Mesenchymal stem cell (in vitro differentiated cells and primary cell): ENCODE data around the gene CAPN13.

Experiments used
- DNase-seq: peaks from one replicate; pipeline ENCODE4 v3.0.0-alpha.2; 2013
- H2AFZ ChIP-seq: one replicate; pipeline ENCODE4 v1.6.1; 2013; ENCODE audit warnings: low read depth, mild to moderate bottlenecking, control low read depth, inconsistent platforms, low read length, moderate library complexity
- H2AK5ac ChIP-seq: 2 replicates; pipeline ENCODE4 v1.6.1; 2013; ENCODE audit warnings: low read length, moderate library complexity, mild to moderate bottlenecking, inconsistent platforms; ENCODE audit not compliant: severe bottlenecking
- H2BK120ac ChIP-seq: one replicate; pipeline ENCODE4 v1.6.1; 2013; ENCODE audit warnings: low read depth, mild to moderate bottlenecking, inconsistent platforms, low read length, moderate library complexity
- H2BK12ac ChIP-seq, 2 experiments: one replicate each; pipeline ENCODE4 v1.6.1; 2013; ENCODE audit warnings: inconsistent platforms in 2 of 2, low read length in 2 of 2, mild to moderate bottlenecking in 2 of 2, moderate library complexity in 2 of 2, control low read depth in 1 of 2
- H2BK15ac ChIP-seq: one replicate; pipeline ENCODE4 v1.6.1; 2013; ENCODE audit warnings: mild to moderate bottlenecking, low read depth, inconsistent platforms; ENCODE audit not compliant: poor library complexity, severe bottlenecking
- H2BK5ac ChIP-seq: 2 replicates; pipeline ENCODE4 v1.6.1; 2013; ENCODE audit warnings: low read depth, mild to moderate bottlenecking, low read length, control low read depth, inconsistent platforms; ENCODE audit not compliant: poor library complexity, severe bottlenecking
- H3K14ac ChIP-seq, 2 experiments: one replicate each; pipeline ENCODE4 v1.6.1; 2013; ENCODE audit warnings: inconsistent platforms in 2 of 2, low read length in 2 of 2, control low read depth in 1 of 2, mild to moderate bottlenecking in 1 of 2, moderate library complexity in 1 of 2
- H3K18ac ChIP-seq, 2 experiments: one replicate each; pipeline ENCODE4 v1.6.1; 2013; ENCODE audit warnings: inconsistent platforms in 2 of 2, low read length in 2 of 2, control low read depth in 1 of 2, low read depth in 1 of 2, mild to moderate bottlenecking in 1 of 2
- H3K23ac ChIP-seq, 2 experiments: one replicate each; pipeline ENCODE4 v1.6.1; 2013; ENCODE audit warnings: inconsistent platforms in 2 of 2, low read length in 2 of 2, mild to moderate bottlenecking in 2 of 2, moderate library complexity in 2 of 2, control low read depth in 1 of 2
- H3K27ac ChIP-seq: 2 replicates; pipeline ENCODE4 v1.5.1; 2013; ENCODE audit warnings: mild to moderate bottlenecking, moderate library complexity, low read length, control low read depth, inconsistent platforms; ENCODE audit not compliant: poor library complexity, severe bottlenecking
- H3K27me3 ChIP-seq, 2 experiments: 2 replicates each; pipeline versions ENCODE4 v1.6.1 to v1.7.0; 2013; ENCODE audit warnings: low read length in 2 of 2, mild to moderate bottlenecking in 2 of 2, moderate library complexity in 2 of 2, control low read depth in 1 of 2, inconsistent platforms in 1 of 2; ENCODE audit not compliant: control insufficient read depth in 1 of 2, insufficient read depth in 1 of 2
- H3K36me3 ChIP-seq, 2 experiments: 2 replicates each; pipeline versions ENCODE4 v1.6.1 to v1.7.0; 2013; ENCODE audit warnings: low read length in 2 of 2, control low read depth in 1 of 2, inconsistent platforms in 1 of 2, low read depth in 1 of 2, mild to moderate bottlenecking in 1 of 2; ENCODE audit not compliant: insufficient read depth in 2 of 2, control insufficient read depth in 1 of 2
- H3K4ac ChIP-seq, 2 experiments: one replicate each; pipeline ENCODE4 v1.6.1; 2013; ENCODE audit warnings: inconsistent platforms in 2 of 2, low read length in 2 of 2, mild to moderate bottlenecking in 2 of 2, moderate library complexity in 2 of 2, control low read depth in 1 of 2, low read depth in 1 of 2
- H3K4me1 ChIP-seq: 2 replicates; pipeline ENCODE4 v1.6.1; 2013; ENCODE audit warnings: low read depth, low read length, control low read depth; ENCODE audit not compliant: control insufficient read depth, insufficient read depth
- H3K4me2 ChIP-seq: 2 replicates; pipeline ENCODE4 v1.6.1; 2013; ENCODE audit warnings: low read length, mild to moderate bottlenecking, inconsistent platforms; ENCODE audit not compliant: poor library complexity, severe bottlenecking
- H3K4me3 ChIP-seq, 2 experiments: 2 replicates each; pipeline versions ENCODE4 v1.5.1 to v1.7.0; 2013; ENCODE audit warnings: low read length in 2 of 2, mild to moderate bottlenecking in 2 of 2, control low read depth in 1 of 2, low read depth in 1 of 2; ENCODE audit not compliant: insufficient read depth in 1 of 2
- H3K79me1 ChIP-seq: replicated peaks from 2 replicates; pipeline ENCODE4 v1.6.1; 2013; ENCODE audit warnings: mild to moderate bottlenecking, control low read depth, low read length, inconsistent platforms; ENCODE audit not compliant: poor library complexity, severe bottlenecking
- H3K9ac ChIP-seq: 2 replicates; pipeline ENCODE4 v1.7.0; 2013; ENCODE audit warnings: mild to moderate bottlenecking, low read length, moderate library complexity
- H3K9me3 ChIP-seq: 2 replicates; pipeline ENCODE4 v1.7.0; 2013; ENCODE audit warnings: mild to moderate bottlenecking, low read length; ENCODE audit not compliant: control insufficient read depth
- H4K8ac ChIP-seq: one replicate; pipeline ENCODE4 v1.6.1; 2013; ENCODE audit warnings: inconsistent platforms, mild to moderate bottlenecking, low read length, moderate library complexity
- H4K91ac ChIP-seq: one replicate; pipeline ENCODE4 v1.6.1; 2013; ENCODE audit warnings: mild to moderate bottlenecking, low read length, inconsistent platforms
- WGBS: methylation state at CpG from one replicate; pipeline ENCODE4 v1.1.7; 2013; ENCODE audit warnings: mixed read lengths; 5-methylcytosine and 5-hydroxymethylcytosine counted together

The CAPN13 gene

GRCh38 chr2:30733876-30734520, 73.2 kb downstream of the CAPN13 start:
- H3K79me1 ChIP-seq = no peaks in the 10 kb centered on the region
- H3K9ac ChIP-seq = no peak overlapping the region
- H2AFZ ChIP-seq = no peak overlapping the region
- no peak overlapping the region for H3K27ac ChIP-seq
- H3K27me3 ChIP-seq = peaks cover 0 to 74% of the 10 kb centered on the region in 2 experiments
- no peak for DNase-seq
- H3K36me3 ChIP-seq = no peaks in the 10 kb centered on the region
- no peaks in the 10 kb centered on the region for H3K9me3 ChIP-seq
- no peak overlapping the region for H3K18ac ChIP-seq
- H3K4me3 ChIP-seq = no peak overlapping the region
- no peak overlapping the region for H2BK15ac ChIP-seq
- H2BK120ac ChIP-seq = no peak overlapping the region
- no peak overlapping the region for H2BK12ac ChIP-seq
- H2AK5ac ChIP-seq = no peak overlapping the region
- H3K4me2 ChIP-seq = no peak overlapping the region
- H3K23ac ChIP-seq = no peak overlapping the region
- H4K8ac ChIP-seq = no peak overlapping the region
- H2BK5ac ChIP-seq = no peak overlapping the region
- no peak overlapping the region for H3K4ac ChIP-seq
- H3K4me1 ChIP-seq = no peaks in the 10 kb centered on the region
- H4K91ac ChIP-seq = no peak overlapping the region
- no peak overlapping the region for H3K14ac ChIP-seq
- 88% methylated on average over 14 of the region's 15 CpGs for WGBS

DNA sequence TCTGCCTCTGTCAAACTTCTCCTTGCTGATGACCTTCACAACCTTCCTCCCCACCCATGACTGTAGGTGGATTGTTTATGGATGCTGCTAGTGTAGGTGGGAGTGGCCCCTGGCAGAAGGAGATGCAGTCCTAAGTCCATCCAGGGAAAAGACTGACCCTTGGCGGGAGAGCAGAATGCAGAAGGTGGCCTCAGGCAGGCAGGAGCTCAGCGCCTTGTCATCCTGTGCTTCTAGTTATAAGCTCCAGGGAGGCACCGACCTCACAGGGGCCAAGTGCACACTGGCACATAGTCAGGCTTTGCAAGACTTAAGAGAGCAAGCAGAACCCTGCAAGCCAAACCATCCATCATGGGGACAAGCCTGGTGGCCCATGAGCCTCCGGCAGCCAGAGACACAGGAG, 74.4 kb downstream of the CAPN13 start:
- Histone ChIP-seq H3K27ac (no peak overlapping the region), H2BK5ac (no peak overlapping the region), H3K79me1 (no peaks in the 10 kb centered on the region), H2BK12ac (no peak overlapping the region), H3K4me3 (no peak overlapping the region), H2AFZ (no peak overlapping the region), H3K9me3 (no peaks in the 10 kb centered on the region), H4K91ac (no peak overlapping the region), H3K4me2 (no peak overlapping the region), H3K23ac (no peak overlapping the region), H3K4me1 (no peaks in the 10 kb centered on the region), H3K27me3 (peaks cover 5 to 74% of the 10 kb centered on the region in 2 experiments), H3K9ac (no peak overlapping the region), H4K8ac (no peak overlapping the region), H3K36me3 (no peaks in the 10 kb centered on the region), H3K4ac (no peak overlapping the region), H3K14ac (no peak overlapping the region), H2AK5ac (no peak overlapping the region), H2BK15ac (no peak overlapping the region), H3K18ac (no peak overlapping the region), H2BK120ac (no peak overlapping the region)
- no peak for DNase-seq
- 87% methylated on average over 4 of the region's 4 CpGs for WGBS

DNA sequence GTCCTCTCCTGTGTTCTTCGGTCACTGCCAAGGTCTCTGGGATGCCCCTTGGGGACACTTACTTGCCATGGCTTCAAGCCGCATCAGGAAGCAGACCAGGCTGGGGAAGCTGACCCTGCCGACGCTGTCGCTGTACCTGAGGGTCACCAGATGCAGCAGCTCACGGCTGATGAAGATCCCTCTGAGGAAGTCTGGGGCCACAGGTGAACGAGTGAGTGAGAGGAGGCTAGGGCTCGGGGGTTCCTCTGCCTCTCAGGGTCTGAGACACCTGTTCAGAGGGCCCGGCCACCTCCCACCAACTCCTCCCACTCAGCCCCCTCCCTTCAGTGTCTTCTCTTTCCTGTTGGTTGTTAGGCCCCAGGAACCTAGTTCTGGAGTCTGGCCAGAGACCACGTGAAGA, 74.9 kb downstream of the CAPN13 start:
- Histone ChIP-seq H4K8ac (no peak overlapping the region), H2AK5ac (no peak overlapping the region), H3K14ac (peak overlapping the region in 1 of 2 experiments; percentile 51), H3K27ac (no peak overlapping the region), H3K4me3 (no peak overlapping the region), H2BK120ac (no peak overlapping the region), H3K18ac (no peak overlapping the region), H3K9ac (no peak overlapping the region), H2BK5ac (no peak overlapping the region), H3K36me3 (no peaks in the 10 kb centered on the region), H3K27me3 (peaks cover 5 to 71% of the 10 kb centered on the region in 2 experiments), H3K23ac (no peak overlapping the region), H3K4ac (no peak overlapping the region), H2BK15ac (no peak overlapping the region), H4K91ac (no peak overlapping the region), H2BK12ac (no peak overlapping the region), H3K4me2 (no peak overlapping the region), H3K9me3 (no peaks in the 10 kb centered on the region), H3K4me1 (no peaks in the 10 kb centered on the region), H3K79me1 (no peaks in the 10 kb centered on the region), H2AFZ (no peak overlapping the region)
- WGBS = 80% methylated on average over 4 of the region's 10 CpGs
- no peak for DNase-seq

DNA sequence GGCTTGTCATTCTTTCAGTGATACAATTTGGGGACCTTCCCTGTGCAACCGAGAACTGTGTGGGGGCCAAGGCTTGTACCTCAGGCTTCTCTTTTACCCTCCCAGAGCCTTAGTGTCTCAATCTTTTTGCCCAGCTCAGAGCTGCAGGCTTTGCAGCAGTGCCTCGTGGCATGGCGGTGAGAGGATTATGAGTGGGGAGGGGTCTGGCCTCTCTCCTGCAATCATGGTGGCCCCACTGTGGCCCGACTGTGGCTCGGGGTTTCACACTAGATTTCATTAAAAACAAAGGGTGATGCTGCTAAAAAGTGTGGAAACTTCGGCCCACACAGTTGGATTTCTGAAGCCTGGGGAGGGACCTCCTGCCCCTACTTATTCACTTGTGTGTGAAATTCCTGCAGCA, 75.5 kb downstream of the CAPN13 start:
- no peak overlapping the region for H3K18ac ChIP-seq
- no peak overlapping the region for H2BK15ac ChIP-seq
- WGBS = 71% methylated on average over 6 of the region's 6 CpGs
- DNase-seq = no peak
- H3K27me3 ChIP-seq = peaks cover 5 to 69% of the 10 kb centered on the region in 2 experiments
- H3K4ac ChIP-seq = no peak overlapping the region
- no peak overlapping the region for H2BK12ac ChIP-seq
- no peaks in the 10 kb centered on the region for H3K9me3 ChIP-seq
- no peak overlapping the region for H3K27ac ChIP-seq
- H4K91ac ChIP-seq = no peak overlapping the region
- no peak overlapping the region for H4K8ac ChIP-seq
- H2AFZ ChIP-seq = no peak overlapping the region
- H2BK5ac ChIP-seq = no peak overlapping the region
- no peaks in the 10 kb centered on the region for H3K36me3 ChIP-seq
- H3K4me1 ChIP-seq = no peaks in the 10 kb centered on the region
- no peak overlapping the region for H3K4me2 ChIP-seq
- no peaks in the 10 kb centered on the region for H3K79me1 ChIP-seq
- no peak overlapping the region for H3K14ac ChIP-seq
- H2AK5ac ChIP-seq = no peak overlapping the region
- no peak overlapping the region for H3K4me3 ChIP-seq
- H3K9ac ChIP-seq = no peak overlapping the region
- no peak overlapping the region for H3K23ac ChIP-seq
- no peak overlapping the region for H2BK120ac ChIP-seq
